Measurements from ENCODE around the gene KDM2A. TPM values are rescaled to one million over a fixed set of nuclear protein-coding genes. Genes with fewer than 3 reads are reported as not detected.

Gene KDM2A
- total and polyA plus RNA-seq, 2 experiments from 2014 or later, result 25.0 to 54.1 TPM

DNA sequence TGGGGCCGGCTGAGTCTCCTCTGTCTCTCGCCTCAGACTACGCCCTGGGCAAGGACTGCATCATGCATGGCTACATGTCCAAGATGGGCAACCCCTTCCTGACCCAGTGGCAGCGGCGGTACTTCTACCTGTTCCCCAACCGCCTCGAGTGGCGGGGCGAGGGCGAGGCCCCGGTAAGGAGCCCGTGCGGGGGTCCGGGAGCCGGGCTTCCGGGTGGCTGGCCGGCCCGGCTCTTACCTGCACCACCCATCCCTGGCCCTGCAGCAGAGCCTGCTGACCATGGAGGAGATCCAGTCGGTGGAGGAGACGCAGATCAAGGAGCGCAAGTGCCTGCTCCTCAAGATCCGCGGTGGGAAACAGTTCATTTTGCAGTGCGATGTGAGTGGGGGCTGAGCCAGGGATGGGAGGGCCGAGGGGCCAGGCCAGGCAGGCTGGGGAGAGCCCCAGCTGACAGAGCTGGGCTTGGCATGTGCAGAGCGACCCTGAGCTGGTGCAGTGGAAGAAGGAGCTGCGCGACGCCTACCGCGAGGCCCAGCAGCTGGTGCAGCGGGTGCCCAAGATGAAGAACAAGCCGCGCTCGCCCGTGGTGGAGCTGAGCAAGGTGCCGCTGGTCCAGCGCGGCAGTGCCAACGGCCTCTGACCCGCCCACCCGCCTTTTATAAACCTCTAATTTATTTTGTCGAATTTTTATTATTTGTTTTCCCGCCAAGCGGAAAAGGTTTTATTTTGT, 165.9 kb downstream of the KDM2A start:
- H3K4me2 ChIP-seq, result no peak overlapping the region
- no peak overlapping the region for H3K27ac ChIP-seq (ENCODE audit: low read depth)
- no peaks in the 10 kb centered on the region for H3K9me2 ChIP-seq (ENCODE audit: insufficient read depth)
- no peaks in the 10 kb centered on the region for H3K27me3 ChIP-seq (ENCODE audit: insufficient read depth)
- H3K4me3 Mint-ChIP-seq, result no peak overlapping the region
- no peak overlapping the region for H3K4me3 ChIP-seq
- TF ChIP-seq EZH2phosphoT487 (IDR thresholded peaks at IDR 0.05; ENCODE audit: unreplicated experiment) (no peak), EZH2 (IDR thresholded peaks at IDR 0.05; ENCODE audit: low read depth, unreplicated experiment) (no peak), ZNF114 (CRISPR knock-in tag; IDR thresholded peaks at IDR 0.05) (no peak), NANOG (IDR thresholded peaks at IDR 0.05; ENCODE audit: borderline replicate concordance) (no peak), STAT1 (IDR thresholded peaks at IDR 0.05; ENCODE audit: unreplicated experiment) (no peak), ZNF331 (CRISPR knock-in tag; IDR thresholded peaks at IDR 0.05; ENCODE audit: low read depth) (no peak), JUNB (IDR thresholded peaks at IDR 0.05; ENCODE audit: unreplicated experiment) (no peak), CREB1 (CRISPR knock-in tag; IDR thresholded peaks at IDR 0.05; ENCODE audit: low read depth) (no peak), POLR2AphosphoS5 (IDR thresholded peaks at IDR 0.05; ENCODE audit: low read depth) (no peak)
- TF ChIP-seq, protein P1, sequence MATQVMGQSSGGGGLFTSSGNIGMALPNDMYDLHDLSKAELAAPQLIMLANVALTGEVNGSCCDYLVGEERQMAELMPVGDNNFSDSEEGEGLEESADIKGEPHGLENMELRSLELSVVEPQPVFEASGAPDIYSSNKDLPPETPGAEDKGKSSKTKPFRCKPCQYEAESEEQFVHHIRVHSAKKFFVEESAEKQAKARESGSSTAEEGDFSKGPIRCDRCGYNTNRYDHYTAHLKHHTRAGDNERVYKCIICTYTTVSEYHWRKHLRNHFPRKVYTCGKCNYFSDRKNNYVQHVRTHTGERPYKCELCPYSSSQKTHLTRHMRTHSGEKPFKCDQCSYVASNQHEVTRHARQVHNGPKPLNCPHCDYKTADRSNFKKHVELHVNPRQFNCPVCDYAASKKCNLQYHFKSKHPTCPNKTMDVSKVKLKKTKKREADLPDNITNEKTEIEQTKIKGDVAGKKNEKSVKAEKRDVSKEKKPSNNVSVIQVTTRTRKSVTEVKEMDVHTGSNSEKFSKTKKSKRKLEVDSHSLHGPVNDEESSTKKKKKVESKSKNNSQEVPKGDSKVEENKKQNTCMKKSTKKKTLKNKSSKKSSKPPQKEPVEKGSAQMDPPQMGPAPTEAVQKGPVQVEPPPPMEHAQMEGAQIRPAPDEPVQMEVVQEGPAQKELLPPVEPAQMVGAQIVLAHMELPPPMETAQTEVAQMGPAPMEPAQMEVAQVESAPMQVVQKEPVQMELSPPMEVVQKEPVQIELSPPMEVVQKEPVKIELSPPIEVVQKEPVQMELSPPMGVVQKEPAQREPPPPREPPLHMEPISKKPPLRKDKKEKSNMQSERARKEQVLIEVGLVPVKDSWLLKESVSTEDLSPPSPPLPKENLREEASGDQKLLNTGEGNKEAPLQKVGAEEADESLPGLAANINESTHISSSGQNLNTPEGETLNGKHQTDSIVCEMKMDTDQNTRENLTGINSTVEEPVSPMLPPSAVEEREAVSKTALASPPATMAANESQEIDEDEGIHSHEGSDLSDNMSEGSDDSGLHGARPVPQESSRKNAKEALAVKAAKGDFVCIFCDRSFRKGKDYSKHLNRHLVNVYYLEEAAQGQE (IDR thresholded peaks at IDR 0.05; ENCODE audit: unreplicated experiment), result no peak
- TF ChIP-seq, protein P2, sequence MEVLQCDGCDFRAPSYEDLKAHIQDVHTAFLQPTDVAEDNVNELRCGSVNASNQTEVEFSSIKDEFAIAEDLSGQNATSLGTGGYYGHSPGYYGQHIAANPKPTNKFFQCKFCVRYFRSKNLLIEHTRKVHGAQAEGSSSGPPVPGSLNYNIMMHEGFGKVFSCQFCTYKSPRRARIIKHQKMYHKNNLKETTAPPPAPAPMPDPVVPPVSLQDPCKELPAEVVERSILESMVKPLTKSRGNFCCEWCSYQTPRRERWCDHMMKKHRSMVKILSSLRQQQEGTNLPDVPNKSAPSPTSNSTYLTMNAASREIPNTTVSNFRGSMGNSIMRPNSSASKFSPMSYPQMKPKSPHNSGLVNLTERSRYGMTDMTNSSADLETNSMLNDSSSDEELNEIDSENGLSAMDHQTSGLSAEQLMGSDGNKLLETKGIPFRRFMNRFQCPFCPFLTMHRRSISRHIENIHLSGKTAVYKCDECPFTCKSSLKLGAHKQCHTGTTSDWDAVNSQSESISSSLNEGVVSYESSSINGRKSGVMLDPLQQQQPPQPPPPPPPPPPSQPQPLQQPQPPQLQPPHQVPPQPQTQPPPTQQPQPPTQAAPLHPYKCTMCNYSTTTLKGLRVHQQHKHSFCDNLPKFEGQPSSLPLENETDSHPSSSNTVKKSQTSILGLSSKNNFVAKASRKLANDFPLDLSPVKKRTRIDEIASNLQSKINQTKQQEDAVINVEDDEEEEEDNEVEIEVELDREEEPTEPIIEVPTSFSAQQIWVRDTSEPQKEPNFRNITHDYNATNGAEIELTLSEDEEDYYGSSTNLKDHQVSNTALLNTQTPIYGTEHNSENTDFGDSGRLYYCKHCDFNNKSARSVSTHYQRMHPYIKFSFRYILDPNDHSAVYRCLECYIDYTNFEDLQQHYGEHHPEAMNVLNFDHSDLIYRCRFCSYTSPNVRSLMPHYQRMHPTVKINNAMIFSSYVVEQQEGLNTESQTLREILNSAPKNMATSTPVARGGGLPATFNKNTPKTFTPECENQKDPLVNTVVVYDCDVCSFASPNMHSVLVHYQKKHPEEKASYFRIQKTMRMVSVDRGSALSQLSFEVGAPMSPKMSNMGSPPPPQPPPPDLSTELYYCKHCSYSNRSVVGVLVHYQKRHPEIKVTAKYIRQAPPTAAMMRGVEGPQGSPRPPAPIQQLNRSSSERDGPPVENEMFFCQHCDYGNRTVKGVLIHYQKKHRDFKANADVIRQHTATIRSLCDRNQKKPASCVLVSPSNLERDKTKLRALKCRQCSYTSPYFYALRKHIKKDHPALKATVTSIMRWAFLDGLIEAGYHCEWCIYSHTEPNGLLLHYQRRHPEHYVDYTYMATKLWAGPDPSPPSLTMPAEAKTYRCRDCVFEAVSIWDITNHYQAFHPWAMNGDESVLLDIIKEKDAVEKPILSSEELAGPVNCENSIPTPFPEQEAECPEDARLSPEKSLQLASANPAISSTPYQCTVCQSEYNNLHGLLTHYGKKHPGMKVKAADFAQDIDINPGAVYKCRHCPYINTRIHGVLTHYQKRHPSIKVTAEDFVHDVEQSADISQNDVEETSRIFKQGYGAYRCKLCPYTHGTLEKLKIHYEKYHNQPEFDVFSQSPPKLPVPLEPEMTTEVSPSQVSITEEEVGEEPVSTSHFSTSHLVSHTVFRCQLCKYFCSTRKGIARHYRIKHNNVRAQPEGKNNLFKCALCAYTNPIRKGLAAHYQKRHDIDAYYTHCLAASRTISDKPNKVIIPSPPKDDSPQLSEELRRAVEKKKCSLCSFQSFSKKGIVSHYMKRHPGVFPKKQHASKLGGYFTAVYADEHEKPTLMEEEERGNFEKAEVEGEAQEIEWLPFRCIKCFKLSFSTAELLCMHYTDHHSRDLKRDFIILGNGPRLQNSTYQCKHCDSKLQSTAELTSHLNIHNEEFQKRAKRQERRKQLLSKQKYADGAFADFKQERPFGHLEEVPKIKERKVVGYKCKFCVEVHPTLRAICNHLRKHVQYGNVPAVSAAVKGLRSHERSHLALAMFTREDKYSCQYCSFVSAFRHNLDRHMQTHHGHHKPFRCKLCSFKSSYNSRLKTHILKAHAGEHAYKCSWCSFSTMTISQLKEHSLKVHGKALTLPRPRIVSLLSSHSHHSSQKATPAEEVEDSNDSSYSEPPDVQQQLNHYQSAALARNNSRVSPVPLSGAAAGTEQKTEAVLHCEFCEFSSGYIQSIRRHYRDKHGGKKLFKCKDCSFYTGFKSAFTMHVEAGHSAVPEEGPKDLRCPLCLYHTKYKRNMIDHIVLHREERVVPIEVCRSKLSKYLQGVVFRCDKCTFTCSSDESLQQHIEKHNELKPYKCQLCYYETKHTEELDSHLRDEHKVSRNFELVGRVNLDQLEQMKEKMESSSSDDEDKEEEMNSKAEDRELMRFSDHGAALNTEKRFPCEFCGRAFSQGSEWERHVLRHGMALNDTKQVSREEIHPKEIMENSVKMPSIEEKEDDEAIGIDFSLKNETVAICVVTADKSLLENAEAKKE (CRISPR knock-in tag; IDR thresholded peaks at IDR 0.05), result no peak
- TF ChIP-seq, protein P3, sequence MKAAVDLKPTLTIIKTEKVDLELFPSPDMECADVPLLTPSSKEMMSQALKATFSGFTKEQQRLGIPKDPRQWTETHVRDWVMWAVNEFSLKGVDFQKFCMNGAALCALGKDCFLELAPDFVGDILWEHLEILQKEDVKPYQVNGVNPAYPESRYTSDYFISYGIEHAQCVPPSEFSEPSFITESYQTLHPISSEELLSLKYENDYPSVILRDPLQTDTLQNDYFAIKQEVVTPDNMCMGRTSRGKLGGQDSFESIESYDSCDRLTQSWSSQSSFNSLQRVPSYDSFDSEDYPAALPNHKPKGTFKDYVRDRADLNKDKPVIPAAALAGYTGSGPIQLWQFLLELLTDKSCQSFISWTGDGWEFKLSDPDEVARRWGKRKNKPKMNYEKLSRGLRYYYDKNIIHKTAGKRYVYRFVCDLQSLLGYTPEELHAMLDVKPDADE (IDR thresholded peaks at IDR 0.05), result no peak
- TF ChIP-seq, protein P4, sequence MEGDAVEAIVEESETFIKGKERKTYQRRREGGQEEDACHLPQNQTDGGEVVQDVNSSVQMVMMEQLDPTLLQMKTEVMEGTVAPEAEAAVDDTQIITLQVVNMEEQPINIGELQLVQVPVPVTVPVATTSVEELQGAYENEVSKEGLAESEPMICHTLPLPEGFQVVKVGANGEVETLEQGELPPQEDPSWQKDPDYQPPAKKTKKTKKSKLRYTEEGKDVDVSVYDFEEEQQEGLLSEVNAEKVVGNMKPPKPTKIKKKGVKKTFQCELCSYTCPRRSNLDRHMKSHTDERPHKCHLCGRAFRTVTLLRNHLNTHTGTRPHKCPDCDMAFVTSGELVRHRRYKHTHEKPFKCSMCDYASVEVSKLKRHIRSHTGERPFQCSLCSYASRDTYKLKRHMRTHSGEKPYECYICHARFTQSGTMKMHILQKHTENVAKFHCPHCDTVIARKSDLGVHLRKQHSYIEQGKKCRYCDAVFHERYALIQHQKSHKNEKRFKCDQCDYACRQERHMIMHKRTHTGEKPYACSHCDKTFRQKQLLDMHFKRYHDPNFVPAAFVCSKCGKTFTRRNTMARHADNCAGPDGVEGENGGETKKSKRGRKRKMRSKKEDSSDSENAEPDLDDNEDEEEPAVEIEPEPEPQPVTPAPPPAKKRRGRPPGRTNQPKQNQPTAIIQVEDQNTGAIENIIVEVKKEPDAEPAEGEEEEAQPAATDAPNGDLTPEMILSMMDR (conservative IDR thresholded peaks at IDR 0.05; ENCODE audit: low read depth in 2 of 2), result no peak
- peaks cover 7% of the 10 kb centered on the region for H3K36me3 ChIP-seq (ENCODE audit: insufficient read depth)
- no peaks in the 10 kb centered on the region for H4K20me1 ChIP-seq (replicated peaks; ENCODE audit: insufficient read depth)
- 0 out of 2 replicates have a peak, but pooled peaks cover 13% of the 10 kb centered on the region for H3F3A ChIP-seq (replicated peaks; ENCODE audit: low read depth)
- H3K36me3 Mint-ChIP-seq (ENCODE audit: low read depth), result peaks cover 30% of the 10 kb centered on the region
- H3K79me2 ChIP-seq (replicated peaks; ENCODE audit: insufficient read depth), result no peaks in the 10 kb centered on the region
- no peak overlapping the region for H3K27ac Mint-ChIP-seq
- peaks cover 10% of the 10 kb centered on the region for H3K4me1 ChIP-seq (ENCODE audit: insufficient read depth)
- peaks cover 16% of the 10 kb centered on the region for H3K27me3 Mint-ChIP-seq (ENCODE audit: insufficient read depth, low read depth, poor library complexity)
- peaks cover 17% of the 10 kb centered on the region for H3K4me1 Mint-ChIP-seq
- no peak overlapping the region for H2AFZ ChIP-seq
- DNase-seq (ENCODE audit: low spot score) (no peak), ATAC-seq (no peak)
- H3K9me3 Mint-ChIP-seq, result no peaks in the 10 kb centered on the region

Data from GM23338 (cell line).